K562 (cell line): ENCODE results near the gene ICA1L. TPM values are rescaled to one million over a fixed set of nuclear protein-coding genes. Genes with fewer than 3 reads are reported as not detected.

Experiments
- CHD7 ChIP-seq: fragments of 200-600 bp; sonication (generic); IDR thresholded peaks from one replicate; pipeline ENCODE4 v1.6.1; 2012; ENCODE audit warnings: mild to moderate bottlenecking, low read depth, low read length, inconsistent platforms
- E2F1 ChIP-seq: sonication (generic); formaldehyde crosslinking; IDR thresholded peaks from 2 replicates; pipeline ENCODE4 v1.8.1; 2023; ENCODE audit warnings: mild to moderate bottlenecking, missing genetic modification reagents, moderate library complexity
- HMG20B ChIP-seq: fragments of 250-450 bp; sonication (Bioruptor Pico); IDR thresholded peaks from 2 replicates; pipeline ENCODE4 v1.5.0; 2021; ENCODE audit warnings: mild to moderate bottlenecking
- KAT2B ChIP-seq: IDR thresholded peaks from one replicate; pipeline ENCODE4 v1.6.1; 2012; ENCODE audit warnings: low read depth, mild to moderate bottlenecking, control low read depth, inconsistent platforms, low read length, moderate library complexity
- KDM4B ChIP-seq, 2 experiments: fragments of 450-650 bp in 1 of 2; sonication (generic) in 1 of 2; IDR thresholded peaks; 2 replicates each; pipeline ENCODE4 v1.6.1; 2016 to 2017; ENCODE audit warnings: borderline replicate concordance in 2 of 2, antibody characterized with exemption in 1 of 2, low read depth in 1 of 2, mild to moderate bottlenecking in 1 of 2
- KLF16 ChIP-seq: IDR thresholded peaks from 2 replicates; pipeline ENCODE4 v1.6.1; 2016; ENCODE audit warnings: antibody characterized with exemption
- NFATC3 ChIP-seq: fragments of 450-650 bp; IDR thresholded peaks from 2 replicates; pipeline ENCODE4 v1.6.1; 2017; ENCODE audit warnings: mild to moderate bottlenecking
- SMAD4 ChIP-seq: fragments of 250-450 bp; sonication (Bioruptor Pico); conservative IDR thresholded peaks from 2 replicates; pipeline ENCODE4 v1.8.0; 2021; ENCODE audit warnings: inconsistent platforms, mild to moderate bottlenecking, moderate library complexity
- SP2 ChIP-seq: IDR thresholded peaks from 2 replicates; pipeline ENCODE4 v1.6.1; 2011; ENCODE audit warnings: mild to moderate bottlenecking, low read depth, low read length, moderate library complexity; ENCODE audit not compliant: poor library complexity, severe bottlenecking; ENCODE audit errors: extremely low read depth
- TBL1XR1 ChIP-seq, 2 experiments: IDR thresholded peaks; 2 replicates each; pipeline ENCODE4 v1.6.1; 2012; ENCODE audit warnings: improper control_type of control experiment in 2 of 2, low read length in 2 of 2, mild to moderate bottlenecking in 1 of 2
- ZC3H11A ChIP-seq: IDR thresholded peaks from 2 replicates; pipeline ENCODE4 v1.6.1; 2012; ENCODE audit warnings: low read depth, low read length, improper control_type of control experiment
- ZFP30 ChIP-seq: fragments of 250-450 bp; sonication (Bioruptor Pico); IDR thresholded peaks from 2 replicates; pipeline ENCODE4 v1.8.0; 2022; ENCODE audit warnings: moderate library complexity, mild to moderate bottlenecking, inconsistent platforms, borderline replicate concordance
- ZNF655 ChIP-seq: fragments of 250-450 bp; sonication (Bioruptor Pico); IDR thresholded peaks from 2 replicates; pipeline ENCODE4 v1.5.0; 2021
- ZNF707 ChIP-seq: fragments of 250-450 bp; sonication (Bioruptor Pico); conservative IDR thresholded peaks from 2 replicates; pipeline ENCODE4 v1.8.0; 2022; ENCODE audit warnings: inconsistent platforms, mild to moderate bottlenecking, moderate library complexity
- polyA plus RNA-seq, 8 experiments: library from polyadenylated mRNA; depleted of rRNA in 4 of 8; stranded (reverse) in 5 of 8; unstranded in 3 of 8; fragments of >200 nt; fragmentation: Nextera tagmentation in 2 of 8; fragmentation: Illumina TruSeq in 1 of 8; extraction: Ambion mirVana in 2 of 8; extraction: Trizol in 1 of 8; gene quantifications; 2 replicates each; pipeline versions ENCODE4 v1.2.1 to v1.2.3, GENCODE V29; 2011 to 2014; ENCODE audit warnings: inconsistent platforms in 1 of 8, missing spikeins in 1 of 8
- total RNA-seq, 7 experiments: library from RNA; depleted of rRNA in 6 of 7; stranded (reverse); fragments of >200 nt in 6 of 7; fragmentation: Illumina TruSeq in 2 of 7; extraction: Trizol in 2 of 7; gene quantifications; 2 replicates each; pipeline versions ENCODE4 v1.2.1 to v1.2.3, GENCODE V29; 2011 to 2021; ENCODE audit warnings: low replicate concordance in 1 of 7

ICA1L gene
- total and polyA plus RNA-seq, 9 of the 15 experiments (the other 6 are each of a cell fraction or from before 2014, with no cell fraction given) = 0.57 to 1.7 (median 1.1) TPM

GRCh38 chr2:202871300-202872141 is at the start of gene ICA1L (continued):
- TF ChIP-seq CHD7 = no peak
- TF ChIP-seq KLF16 = no peak
- no peak for TF ChIP-seq NFATC3
- TF ChIP-seq ZC3H11A = no peak
- TF ChIP-seq ZFP30 = no peak
- no peak for TF ChIP-seq HMG20B (CRISPR knock-in tag)
- TF ChIP-seq SMAD4 (CRISPR knock-in tag) = no peak; the same call in 1 of the 2 replicates
- no peak for TF ChIP-seq ZNF707
- TF ChIP-seq KDM4B (IDR thresholded peaks at IDR 0.05; ENCODE audit: borderline replicate concordance in 2 of 2, low read depth in 1 of 2) = no peak
- no peak for TF ChIP-seq ZNF655
- no peak for TF ChIP-seq E2F1 (CRISPR knock-in tag)
- TF ChIP-seq KAT2B = no peak
- TF ChIP-seq TBL1XR1 (IDR thresholded peaks at IDR 0.05; ENCODE audit: low read length in 2 of 2) = no peak
- TF ChIP-seq SP2 = no peak
